Measurements from ENCODE around the gene LAGE3. TPM values are rescaled to one million over a fixed set of nuclear protein-coding genes. Genes with fewer than 3 reads are reported as not detected.

The LAGE3 gene
- total RNA-seq, 1 donor from 2014 or later = 12.5 TPM

- no peak for DNase-seq (ENCODE audit: low read depth, low spot score)
Measured at GRCh38 chrX:154477891-154478477, 1.1 kb downstream of the LAGE3 start.

- DNase-seq (ENCODE audit: low read depth, low spot score) = no peak
Measured at GRCh38 chrX:154476821-154477220, 2.3 kb downstream of the LAGE3 start.

- no peak for DNase-seq (ENCODE audit: low read depth, low spot score)
Measured at GRCh38 chrX:154473683-154474082, 5.4 kb downstream of the LAGE3 start.

DNA sequence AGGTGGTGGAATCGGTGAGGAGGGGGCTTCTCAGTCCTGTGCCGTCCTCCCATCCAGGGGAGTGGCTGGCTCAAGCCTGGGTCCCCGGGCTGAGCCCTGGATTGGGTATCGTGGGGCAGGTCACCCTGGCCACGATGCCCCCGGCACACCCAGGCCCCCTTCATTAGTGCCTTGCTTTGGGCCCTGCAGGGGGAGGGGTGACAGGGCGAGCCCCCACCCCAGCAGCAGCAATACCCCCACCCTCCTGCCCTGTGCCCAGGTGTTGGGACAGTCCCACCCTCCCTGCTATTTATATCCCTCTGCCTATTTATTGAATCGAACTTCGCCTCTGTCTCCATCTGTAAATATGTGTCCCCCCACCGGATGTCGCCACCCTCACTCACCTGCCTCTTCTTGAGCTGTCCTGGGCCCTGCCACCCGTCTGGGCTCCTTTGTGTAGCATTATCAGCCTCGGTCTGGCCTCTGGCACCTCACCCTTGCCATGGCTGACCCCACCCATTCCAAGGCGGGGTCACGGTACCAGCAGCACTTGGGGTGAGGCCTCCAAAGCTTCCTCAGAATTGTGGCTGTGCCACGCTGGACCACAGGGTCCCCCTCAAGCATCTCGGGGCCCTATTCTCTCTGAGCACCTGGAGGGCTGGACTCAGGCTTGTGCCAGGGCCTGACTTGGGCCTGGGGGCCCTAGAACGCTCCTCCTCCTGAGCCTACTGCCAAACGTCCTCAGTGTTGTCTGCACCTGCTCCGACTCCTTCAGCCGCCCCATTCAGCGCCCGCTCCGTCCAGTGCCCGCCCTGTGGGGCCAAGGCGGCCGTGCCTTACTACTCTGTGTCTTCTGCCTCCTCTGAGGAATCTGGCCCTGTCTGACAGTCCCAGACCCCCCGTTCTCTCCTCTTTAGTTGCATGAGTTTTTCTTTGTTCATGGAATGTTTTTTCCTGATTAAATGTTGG lies 6.1 kb downstream of the LAGE3 start:
- DNase-seq (ENCODE audit: low read depth, low spot score) = no peak

DNA sequence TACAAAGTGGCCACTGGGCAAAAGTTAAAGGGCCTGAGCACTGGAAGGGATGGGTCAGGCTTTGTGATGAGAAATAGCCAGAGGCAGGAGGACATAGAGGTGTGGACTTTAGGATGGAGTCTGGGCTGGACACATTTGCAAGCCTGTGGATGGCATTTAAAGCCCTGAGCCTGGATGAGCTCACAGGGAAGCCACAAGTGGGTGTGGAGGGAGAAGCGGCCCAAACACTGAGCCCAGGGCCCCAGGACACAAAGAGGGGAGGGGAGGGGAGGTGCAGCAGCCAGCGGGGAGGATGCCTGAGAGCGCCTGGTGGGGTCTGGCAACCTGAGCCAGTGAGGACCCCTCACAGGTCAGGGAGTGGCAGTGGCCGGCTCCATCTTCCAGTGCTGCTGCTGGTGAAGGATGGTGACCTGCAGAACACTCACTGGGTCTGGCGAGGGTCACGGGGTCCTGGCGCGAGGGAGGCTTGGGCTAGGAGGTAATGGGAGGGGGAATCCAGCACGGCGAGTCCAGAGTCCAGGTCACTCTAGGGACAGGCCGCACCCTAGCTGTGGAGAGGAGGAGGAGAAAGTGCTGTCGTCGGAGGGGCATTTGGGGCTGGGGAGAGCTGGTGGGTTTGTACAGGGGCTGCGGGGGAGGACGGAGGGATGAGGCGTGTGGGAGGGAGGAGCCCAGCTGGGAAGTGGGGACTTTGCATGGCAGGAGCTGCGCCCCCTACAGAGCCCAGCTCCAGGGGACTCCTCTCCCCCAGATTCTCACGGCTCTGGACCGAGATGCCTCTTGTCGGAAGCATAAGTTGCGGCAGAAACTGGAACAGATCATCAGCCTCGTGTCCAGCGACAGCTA lies 7.0 kb downstream of the LAGE3 start:
- no peak for DNase-seq (ENCODE audit: low read depth, low spot score)

GRCh38 chrX:154470914-154471568 lies 8.0 kb downstream of the LAGE3 start:
- no peak for DNase-seq (ENCODE audit: low read depth, low spot score)

DNA sequence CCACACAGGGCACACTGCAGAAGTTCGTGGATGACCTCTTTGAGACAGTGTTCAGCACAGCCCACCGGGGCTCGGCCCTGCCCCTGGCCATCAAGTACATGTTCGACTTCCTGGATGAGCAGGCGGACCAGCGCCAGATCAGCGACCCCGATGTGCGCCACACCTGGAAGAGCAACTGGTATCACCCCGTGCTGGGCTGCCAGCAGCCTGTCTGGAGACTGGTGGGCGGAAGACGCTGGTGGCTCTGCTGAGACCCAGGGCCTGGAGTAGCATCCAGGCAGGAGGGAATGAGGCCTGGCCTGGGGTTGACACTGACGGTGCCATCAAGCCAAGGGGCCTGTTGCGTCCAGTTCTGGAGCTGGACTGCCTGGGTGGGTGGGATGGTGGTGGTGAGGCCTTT lies 8.6 kb downstream of the LAGE3 start:
- DNase-seq (ENCODE audit: low read depth, low spot score) = no peak

DNA sequence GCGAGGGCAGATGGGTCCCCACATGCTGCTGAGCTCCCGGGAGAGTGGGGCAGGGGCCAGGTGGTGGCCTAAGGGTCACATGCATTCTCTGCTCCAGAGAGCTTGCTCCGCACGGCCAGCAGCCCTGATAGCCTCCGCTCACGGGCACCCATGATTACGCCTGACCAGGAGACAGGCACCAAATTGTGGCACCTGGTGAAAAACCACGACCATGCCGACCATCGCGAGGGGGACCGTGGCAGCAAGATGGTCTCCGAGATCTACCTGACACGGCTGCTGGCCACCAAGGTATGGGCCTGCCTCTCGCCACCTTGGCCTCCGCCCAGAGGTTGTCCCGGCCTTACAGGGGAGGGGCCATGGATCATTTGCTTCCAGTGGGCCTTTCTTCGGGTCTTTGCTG lies 9.2 kb downstream of the LAGE3 start:
- DNase-seq (ENCODE audit: low read depth, low spot score) = no peak

DNA sequence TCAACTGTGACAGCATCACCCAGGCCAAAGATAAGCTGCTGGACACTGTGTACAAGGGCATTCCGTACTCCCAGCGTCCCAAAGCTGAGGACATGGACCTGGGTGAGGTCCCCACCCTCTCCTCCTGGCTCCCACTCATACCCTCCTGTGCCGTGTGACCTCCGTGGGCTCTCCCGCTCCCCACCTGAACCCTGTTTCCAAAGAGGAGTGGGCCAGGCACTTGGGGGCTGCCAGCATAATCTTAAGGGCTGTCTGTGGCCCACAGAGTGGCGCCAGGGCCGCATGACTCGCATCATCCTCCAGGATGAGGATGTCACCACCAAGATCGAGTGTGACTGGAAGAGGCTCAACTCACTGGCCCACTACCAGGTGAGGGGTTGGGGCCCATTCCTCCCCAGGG lies 10.0 kb downstream of the LAGE3 start:
- DNase-seq (ENCODE audit: low read depth, low spot score) = no peak

GRCh38 chrX:154468217-154468616 lies 10.9 kb downstream of the LAGE3 start:
- DNase-seq (ENCODE audit: low read depth, low spot score) = no peak

DNA sequence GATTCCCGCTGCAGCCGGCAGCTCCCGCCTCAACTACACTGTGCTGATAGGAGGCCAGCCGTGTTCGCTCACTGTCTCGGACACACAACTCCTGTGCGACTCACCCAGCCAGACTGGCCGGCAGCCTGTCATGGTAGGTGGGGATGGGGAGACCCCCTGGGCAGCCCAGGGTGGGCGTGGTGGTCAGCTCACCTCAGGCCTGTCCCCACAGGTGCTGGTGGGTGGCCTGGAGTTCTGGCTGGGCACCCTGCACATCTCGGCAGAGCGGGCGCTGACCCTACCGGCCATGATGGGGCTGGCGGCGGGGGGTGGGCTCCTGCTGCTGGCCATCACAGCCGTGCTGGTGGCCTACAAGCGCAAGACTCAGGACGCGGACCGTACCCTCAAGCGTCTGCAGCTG lies 11.5 kb downstream of the LAGE3 start:
- DNase-seq (ENCODE audit: low read depth, low spot score) = no peak

DNA sequence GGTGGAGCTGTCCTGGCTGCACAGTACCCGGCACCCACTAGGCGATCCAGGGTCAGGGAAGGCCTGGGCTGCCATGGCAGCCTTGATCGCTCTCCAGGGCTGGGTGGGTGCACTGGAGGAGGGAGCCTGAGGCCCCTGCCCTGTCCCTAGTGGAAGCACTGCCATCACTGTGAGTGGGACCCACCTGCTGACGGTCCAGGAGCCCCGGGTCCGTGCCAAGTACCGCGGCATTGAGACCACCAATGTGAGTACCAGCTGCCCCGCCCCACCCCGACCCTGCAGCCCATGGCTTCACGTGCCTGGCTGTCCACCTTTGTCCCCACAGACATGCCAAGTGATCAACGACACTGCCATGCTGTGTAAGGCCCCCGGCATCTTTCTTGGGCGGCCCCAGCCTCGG lies 12.2 kb downstream of the LAGE3 start:
- no peak for DNase-seq (ENCODE audit: low read depth, low spot score)

- no peak for DNase-seq (ENCODE audit: low read depth, low spot score)
Measured at GRCh38 chrX:154466036-154466435, 13.0 kb downstream of the LAGE3 start.

- no peak for DNase-seq (ENCODE audit: low read depth, low spot score)
Measured at GRCh38 chrX:154465601-154466000, 13.5 kb downstream of the LAGE3 start.

- DNase-seq (ENCODE audit: low read depth, low spot score) = no peak
Measured at GRCh38 chrX:154464806-154465365, 14.2 kb downstream of the LAGE3 start.

DNA sequence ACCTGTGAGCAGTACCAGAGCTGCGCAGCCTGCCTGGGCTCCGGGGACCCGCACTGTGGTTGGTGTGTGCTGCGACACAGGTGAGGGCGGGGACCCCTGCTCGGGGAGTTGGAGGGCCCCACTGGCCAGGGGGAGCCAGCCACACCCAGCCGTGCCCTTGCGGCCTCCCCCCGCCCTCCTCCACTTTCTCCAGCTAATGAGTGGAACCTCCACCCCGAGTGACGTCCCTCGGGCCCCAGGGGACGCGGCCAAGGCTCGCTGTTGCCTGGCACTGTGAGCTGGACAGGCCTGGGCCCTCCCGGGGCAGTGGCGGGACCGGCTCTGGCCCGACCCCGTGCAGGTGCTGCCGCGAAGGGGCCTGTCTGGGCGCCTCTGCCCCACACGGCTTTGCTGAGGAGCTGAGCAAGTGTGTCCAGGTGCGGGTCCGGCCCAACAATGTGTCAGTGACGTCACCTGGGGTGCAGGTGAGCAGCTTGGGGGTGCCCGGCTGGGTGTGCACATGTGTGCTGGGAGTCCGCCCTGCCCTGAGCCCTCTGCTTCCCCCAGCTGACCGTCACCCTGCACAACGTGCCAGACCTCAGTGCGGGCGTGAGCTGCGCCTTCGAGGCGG lies 15.4 kb downstream of the LAGE3 start:
- DNase-seq (ENCODE audit: low read depth, low spot score) = no peak

GRCh38 chrX:154462396-154462795 lies 16.7 kb downstream of the LAGE3 start:
- DNase-seq (ENCODE audit: low read depth, low spot score) = no peak

GRCh38 chrX:154460326-154460725 lies 18.8 kb downstream of the LAGE3 start:
- DNase-seq (ENCODE audit: low read depth, low spot score) = no peak

DNA sequence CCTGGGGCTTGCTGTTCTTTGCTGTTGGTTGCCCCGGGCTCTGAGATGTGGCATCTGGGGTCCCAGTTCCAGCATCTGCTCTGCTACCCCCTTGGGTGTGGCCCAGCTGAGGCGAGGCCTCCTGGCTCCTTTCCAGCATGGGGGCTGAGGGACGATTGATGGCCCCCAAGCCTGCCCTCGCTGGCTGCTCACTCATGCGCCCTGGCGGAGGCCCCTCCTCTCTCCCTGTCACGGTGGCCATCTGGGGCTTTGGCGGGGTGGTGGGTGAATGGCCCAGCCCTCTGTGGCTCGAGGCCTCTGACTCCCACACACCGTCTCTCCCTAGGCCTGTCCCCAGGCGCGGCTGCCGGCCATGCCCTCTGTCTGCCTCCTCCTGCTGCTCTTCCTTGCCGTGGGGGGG lies 19.2 kb downstream of the LAGE3 start:
- DNase-seq (ENCODE audit: low read depth, low spot score) = no peak

DNA sequence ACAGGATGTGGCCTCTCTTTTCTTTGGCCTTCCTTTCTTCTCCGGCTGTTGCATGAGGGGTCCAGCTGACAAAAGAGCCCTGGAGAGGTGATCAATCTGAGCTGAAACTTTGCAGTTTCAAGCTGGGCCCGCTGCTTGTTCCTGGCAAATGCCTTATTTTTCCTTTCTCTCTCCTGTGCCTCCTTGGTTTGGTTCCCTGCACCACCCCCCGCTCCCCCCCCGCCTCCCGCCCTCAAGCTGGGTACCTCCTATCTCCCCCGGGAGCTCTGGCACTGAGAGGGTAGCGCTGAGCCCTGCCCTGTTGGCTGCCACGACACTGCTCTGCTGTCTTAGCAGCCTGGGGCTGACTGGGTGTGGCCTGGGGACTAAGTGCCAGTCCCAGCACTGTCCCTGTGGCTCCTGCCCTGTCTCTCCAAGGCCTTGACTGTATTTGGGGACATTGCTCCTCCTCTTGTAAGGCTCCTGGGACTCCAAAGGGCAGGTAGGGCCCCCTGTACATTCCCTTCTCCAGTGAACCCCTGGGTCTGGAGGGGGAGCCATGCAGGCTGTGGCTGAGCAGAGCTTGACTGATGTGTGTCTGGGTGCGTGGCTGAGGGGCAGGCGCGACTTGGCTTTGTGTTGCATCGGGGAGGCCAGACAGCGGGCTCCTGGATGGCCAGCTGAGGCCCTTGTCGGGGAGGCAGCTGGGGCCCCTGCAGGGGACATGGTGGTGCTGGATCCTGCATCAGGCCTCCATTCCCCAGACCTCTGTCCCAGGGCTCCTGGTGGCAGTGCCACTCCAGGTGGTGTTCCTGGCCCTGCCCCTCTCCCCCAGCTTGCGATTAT lies 19.9 kb downstream of the LAGE3 start:
- no peak for DNase-seq (ENCODE audit: low read depth, low spot score)
